Measurements from ENCODE around the gene NUDT1.
A peak's percentile ranks its signal among the peaks of the same experiment; 100 is the strongest.
"Not testable (repeated sequence)": the region's sequence is repeated elsewhere in the genome, so short reads cannot be mapped to it uniquely, and the experiment has no call there.

The NUDT1 gene

GRCh38 chr7:2251381-2251780 is 9.4 kb downstream of the NUDT1 start:
- DNase-seq: no peak

GRCh38 chr7:2251841-2252771 is 10.1 kb downstream of the NUDT1 start:
- DNase-seq: no peak

- DNase-seq: no peak
These were observed 11.0 kb downstream of the NUDT1 start for GRCh38 chr7:2253021-2253420.

- DNase-seq: no peak
These were observed 11.7 kb downstream of the NUDT1 start for GRCh38 chr7:2253525-2254244.

GRCh38 chr7:2254429-2255144 is 12.6 kb downstream of the NUDT1 start:
- no peak for DNase-seq

- no peak for DNase-seq
These were observed 13.4 kb downstream of the NUDT1 start for GRCh38 chr7:2255145-2256139.

GRCh38 chr7:2256306-2257045 is 14.4 kb downstream of the NUDT1 start:
- DNase-seq: no peak

- no peak for DNase-seq
These were observed 15.1 kb downstream of the NUDT1 start for GRCh38 chr7:2257046-2257551.

- no peak for DNase-seq
These were observed 15.6 kb downstream of the NUDT1 start for GRCh38 chr7:2257651-2258050.

- DNase-seq: no peak
These were observed 16.8 kb downstream of the NUDT1 start for GRCh38 chr7:2258661-2259365.

GRCh38 chr7:2259480-2259879 is 17.5 kb downstream of the NUDT1 start:
- DNase-seq: no peak

- DNase-seq: no peak
These were observed 18.8 kb downstream of the NUDT1 start for GRCh38 chr7:2260820-2261219.

GRCh38 chr7:2261611-2262010 is 19.6 kb downstream of the NUDT1 start:
- peak; percentile 22 for DNase-seq

- DNase-seq: no peak
These were observed 21.1 kb downstream of the NUDT1 start for GRCh38 chr7:2263176-2263575.

GRCh38 chr7:2264158-2264557 is 22.1 kb downstream of the NUDT1 start:
- no peak for DNase-seq

- no peak for DNase-seq
These were observed 24.9 kb downstream of the NUDT1 start for GRCh38 chr7:2266911-2267310.

- DNase-seq: not testable (repeated sequence)
These were observed 27.3 kb downstream of the NUDT1 start for GRCh38 chr7:2269089-2269990.

GRCh38 chr7:2269991-2270460 is 28.0 kb downstream of the NUDT1 start:
- no peak for DNase-seq

- DNase-seq: no peak
These were observed 28.5 kb downstream of the NUDT1 start for GRCh38 chr7:2270495-2270894.

Data from stimulated activated CD4-positive, alpha-beta T cell treated with anti-CD3 and anti-CD28 coated beads, Interleukin-12 subunit alpha, Interleukin-12 subunit beta, amount 100 ng/mL, for 4 hours (primary cell).